ENCODE measurements around the gene PLCB1. TPM values are rescaled to one million over a fixed set of nuclear protein-coding genes. Genes with fewer than 3 reads are reported as not detected.

The PLCB1 gene
- total RNA-seq = under 1 TPM; 0.14 to 0.38 TPM

DNA sequence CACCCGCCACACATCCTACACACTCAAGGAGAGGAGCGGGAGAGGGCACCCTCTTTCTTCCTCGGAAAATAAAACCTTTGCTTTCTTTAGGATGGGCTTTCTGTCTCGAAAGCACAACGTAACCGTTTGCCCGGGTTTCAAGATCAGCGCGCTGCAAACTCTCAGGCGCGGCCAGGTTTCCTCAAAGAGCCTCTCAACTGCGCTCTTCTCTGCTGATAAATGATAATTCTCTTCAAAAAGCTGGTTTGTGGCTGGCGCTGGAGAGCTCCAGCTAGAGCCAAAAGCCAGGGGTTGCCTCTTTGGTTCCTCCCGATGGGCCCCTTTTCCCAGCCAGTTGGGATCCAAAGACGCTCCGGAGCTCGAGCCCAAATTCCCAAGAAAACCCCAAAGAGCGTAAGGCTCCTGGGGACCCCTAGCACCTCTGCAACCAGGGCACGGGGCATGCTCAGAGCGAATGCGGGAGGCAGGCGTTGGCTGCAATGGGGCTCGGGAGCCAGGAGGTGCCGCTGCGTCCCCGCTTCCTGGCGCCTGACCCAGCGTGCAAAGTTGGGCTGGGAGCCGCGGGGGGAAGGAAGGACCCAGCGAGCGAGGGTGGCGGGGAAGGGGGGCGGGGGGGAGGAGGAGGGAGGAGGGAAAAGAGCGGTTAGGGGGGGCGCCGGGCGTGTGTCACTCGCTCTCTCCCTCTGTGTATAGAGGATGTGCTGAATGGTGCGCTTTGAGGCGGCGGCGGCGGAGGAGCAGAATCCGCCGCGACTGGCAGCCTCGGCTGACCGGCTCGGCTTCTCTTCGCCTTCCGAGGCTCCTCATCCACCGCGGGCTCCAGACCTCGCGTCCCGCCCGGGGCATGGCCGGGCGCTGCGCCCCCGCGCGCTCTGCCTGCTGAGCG lies at the start of gene PLCB1:
TSS of gene PLCB1 (plus strand) at position 669 of the 886 bp plus-strand sequence. CDS start 386 bp downstream, outside the sequence.

Other genes starting within 250 kb of the PLCB1 start
- not detected for gene HAO1, start 191.8 kb upstream of the PLCB1 start, total RNA-seq
- gene TMX4, start 112.5 kb upstream of the PLCB1 start, total RNA-seq = 10 to 100 TPM; 36.6 to 42.0 TPM

Data from activated naive CD4-positive, alpha-beta T cell treated with anti-CD3 and anti-CD28 coated beads, Interleukin-2, amount 10 ng/mL, durations not matched to agents 5 hours and 36 hours (primary cell).